Smooth muscle cell (in vitro differentiated cells): Measurements from ENCODE around the gene FBXL15. TPM values are rescaled to one million over a fixed set of nuclear protein-coding genes. Genes with fewer than 3 reads are reported as not detected.

Source experiments
- DNase-seq: peaks from one replicate; lab custom pipeline; 2025; ENCODE audit not compliant: unreplicated experiment; lab: John Stamatoyannopoulos, UW
- H2AFZ ChIP-seq: fragments of 200-600 bp; sonication (generic); 2 replicates; pipeline ENCODE4 v1.6.0; 2016; ENCODE audit warnings: antibody characterized with exemption, low read depth, mild to moderate bottlenecking
- H3F3A ChIP-seq: fragments of 200-600 bp; sonication (generic); 2 replicates; pipeline ENCODE4 v1.6.0; 2017; ENCODE audit warnings: antibody characterized with exemption, low read depth
- H3K27ac ChIP-seq: fragments of 200-600 bp; sonication (generic); 2 replicates; pipeline ENCODE4 v1.5.1; 2016; ENCODE audit warnings: low read depth, mild to moderate bottlenecking
- H3K27me3 ChIP-seq: fragments of 200-600 bp; sonication (generic); 2 replicates; pipeline ENCODE4 v1.6.1; 2016; ENCODE audit warnings: low read depth, mild to moderate bottlenecking
- H3K36me3 ChIP-seq: fragments of 200-600 bp; sonication (generic); 2 replicates; pipeline ENCODE4 v1.5.1; 2016; ENCODE audit warnings: low read depth
- H3K4me1 ChIP-seq: fragments of 200-600 bp; sonication (generic); 2 replicates; pipeline ENCODE4 v1.5.1; 2016; ENCODE audit warnings: low read depth
- H3K4me2 ChIP-seq: fragments of 200-600 bp; sonication (generic); 2 replicates; pipeline ENCODE4 v1.6.0; 2016; ENCODE audit warnings: mild to moderate bottlenecking
- H3K4me3 ChIP-seq: fragments of 200-600 bp; sonication (generic); 2 replicates; pipeline ENCODE4 v1.5.1; 2016; ENCODE audit warnings: mild to moderate bottlenecking
- H3K79me2 ChIP-seq: fragments of 200-600 bp; sonication (generic); 2 replicates; pipeline ENCODE4 v1.6.0; 2016; ENCODE audit warnings: low read depth, mild to moderate bottlenecking
- H3K9ac ChIP-seq: fragments of 200-600 bp; sonication (generic); 2 replicates; pipeline ENCODE4 v1.6.0; 2016; ENCODE audit warnings: low read depth
- H3K9me3 ChIP-seq: fragments of 200-600 bp; sonication (generic); replicated peaks from 2 replicates; pipeline ENCODE4 v1.5.1; 2016; ENCODE audit warnings: low read depth
- H4K20me1 ChIP-seq: fragments of 200-600 bp; sonication (generic); 2 replicates; pipeline ENCODE4 v1.6.0; 2016; ENCODE audit warnings: low read depth
- WGBS: methylation state at CpG from one replicate; pipeline ENCODE4 v1.1.7; 2016; ENCODE audit warnings: low lambda C conversion rate; 5-methylcytosine and 5-hydroxymethylcytosine counted together
- polyA plus RNA-seq: library from polyadenylated mRNA; unstranded; fragments of >200 nt; fragmentation: Nextera tagmentation; extraction: Ambion mirVana; gene quantifications from 2 replicates; pipeline ENCODE4 v1.2.1, GENCODE V29; 2016
- total RNA-seq: library from RNA; depleted of rRNA; stranded (reverse); fragments of >200 nt; gene quantifications from 2 replicates; pipeline ENCODE4 v1.2.3, GENCODE V29; 2014
- TF ChIP-seq, protein P1 (sequence below): fragments of 200-600 bp; sonication (generic); IDR thresholded peaks from 2 replicates; pipeline ENCODE4 v1.5.1; 2017; ENCODE audit warnings: borderline replicate concordance, mild to moderate bottlenecking, antibody characterized with exemption; ENCODE audit not compliant: insufficient read depth, poor library complexity, severe bottlenecking

The FBXL15 gene
- total and polyA plus RNA-seq, 2 experiments from 2014 or later, result 8.2 to 29.0 TPM

DNA sequence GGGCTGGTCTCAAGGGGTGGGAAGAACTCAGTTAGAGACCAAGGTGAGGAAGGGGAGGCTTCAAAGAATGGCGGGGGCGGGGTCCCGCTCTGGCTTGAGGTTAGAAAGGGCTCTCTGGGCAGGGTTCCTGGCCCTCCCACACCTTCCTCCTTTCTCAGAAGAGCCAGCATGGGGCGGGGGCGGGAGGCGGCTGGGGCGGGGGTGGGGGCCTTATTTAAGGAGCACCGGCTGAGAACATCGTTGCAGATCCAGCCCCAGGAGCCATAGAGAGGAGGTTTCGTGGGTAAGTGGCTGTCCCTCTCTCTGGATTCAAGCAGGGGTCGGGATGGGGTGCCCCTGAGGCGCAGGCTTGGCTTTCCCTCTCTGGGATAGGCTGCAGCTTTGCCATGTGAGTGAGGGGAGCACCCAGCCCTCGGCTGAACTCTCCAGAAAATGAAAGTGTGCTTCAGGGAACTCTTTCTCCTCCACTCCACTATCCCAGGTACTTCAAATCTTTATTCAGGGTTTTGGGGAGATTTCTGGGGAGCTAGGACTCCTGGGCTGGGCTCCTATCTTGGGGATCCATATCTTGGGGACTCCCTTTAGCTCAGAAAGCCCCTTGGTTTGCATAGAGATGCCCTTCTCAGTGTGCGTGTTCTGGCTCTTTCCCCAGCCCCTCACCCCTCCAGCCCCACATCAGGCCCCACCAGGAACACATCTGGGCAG is 15.0 kb downstream of the FBXL15 start:
- Histone ChIP-seq H3K27ac (peak overlapping the region; percentile 79), H3K4me1 (peaks cover 23% of the 10 kb centered on the region), H2AFZ (peak overlapping the region; percentile 78), H3K36me3 (no peaks in the 10 kb centered on the region), H3K9me3 (no peaks in the 10 kb centered on the region), H3K27me3 (no peaks in the 10 kb centered on the region), H3K9ac (peak overlapping the region; percentile 7), H4K20me1 (no peaks in the 10 kb centered on the region), H3K4me2 (peak overlapping the region; percentile 86), H3K4me3 (peak overlapping the region; percentile 45), H3K79me2 (peaks cover 11% of the 10 kb centered on the region), H3F3A (no peaks in the 10 kb centered on the region)
- no peak for DNase-seq
- TF ChIP-seq, protein P1, sequence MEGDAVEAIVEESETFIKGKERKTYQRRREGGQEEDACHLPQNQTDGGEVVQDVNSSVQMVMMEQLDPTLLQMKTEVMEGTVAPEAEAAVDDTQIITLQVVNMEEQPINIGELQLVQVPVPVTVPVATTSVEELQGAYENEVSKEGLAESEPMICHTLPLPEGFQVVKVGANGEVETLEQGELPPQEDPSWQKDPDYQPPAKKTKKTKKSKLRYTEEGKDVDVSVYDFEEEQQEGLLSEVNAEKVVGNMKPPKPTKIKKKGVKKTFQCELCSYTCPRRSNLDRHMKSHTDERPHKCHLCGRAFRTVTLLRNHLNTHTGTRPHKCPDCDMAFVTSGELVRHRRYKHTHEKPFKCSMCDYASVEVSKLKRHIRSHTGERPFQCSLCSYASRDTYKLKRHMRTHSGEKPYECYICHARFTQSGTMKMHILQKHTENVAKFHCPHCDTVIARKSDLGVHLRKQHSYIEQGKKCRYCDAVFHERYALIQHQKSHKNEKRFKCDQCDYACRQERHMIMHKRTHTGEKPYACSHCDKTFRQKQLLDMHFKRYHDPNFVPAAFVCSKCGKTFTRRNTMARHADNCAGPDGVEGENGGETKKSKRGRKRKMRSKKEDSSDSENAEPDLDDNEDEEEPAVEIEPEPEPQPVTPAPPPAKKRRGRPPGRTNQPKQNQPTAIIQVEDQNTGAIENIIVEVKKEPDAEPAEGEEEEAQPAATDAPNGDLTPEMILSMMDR, result no peak
- 38% methylated on average over 6 of the region's 14 CpGs for WGBS

DNA sequence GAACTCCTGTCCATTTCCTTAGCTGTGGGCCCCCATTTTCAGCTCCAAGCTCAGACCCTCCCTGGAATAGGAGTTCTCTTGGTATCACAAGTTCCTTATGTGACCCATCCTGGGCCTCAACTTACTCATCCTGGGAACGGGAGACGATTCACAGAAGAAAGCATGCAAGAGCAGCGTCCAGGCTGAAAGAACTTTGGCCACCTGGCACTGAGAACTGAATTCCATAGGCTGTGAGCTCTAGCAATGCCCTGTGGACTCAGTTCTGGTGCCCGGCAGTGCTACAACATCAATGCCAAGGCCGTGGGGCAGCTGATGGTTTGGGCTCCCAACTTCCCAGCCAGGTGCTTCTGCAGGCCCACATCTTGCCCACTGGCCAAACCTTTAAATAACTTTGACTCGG is 15.7 kb downstream of the FBXL15 start:
- H3K36me3 ChIP-seq, result no peaks in the 10 kb centered on the region
- H3K27ac ChIP-seq, result no peak overlapping the region
- TF ChIP-seq, protein P1, result no peak
- H2AFZ ChIP-seq, result no peak overlapping the region
- 83% methylated on average over 6 of the region's 6 CpGs for WGBS
- no peaks in the 10 kb centered on the region for H4K20me1 ChIP-seq
- H3K79me2 ChIP-seq, result peaks cover 9% of the 10 kb centered on the region
- H3F3A ChIP-seq, result no peaks in the 10 kb centered on the region
- no peaks in the 10 kb centered on the region for H3K27me3 ChIP-seq
- H3K4me3 ChIP-seq, result peak overlapping the region; percentile 45
- no peaks in the 10 kb centered on the region for H3K9me3 ChIP-seq
- H3K4me1 ChIP-seq, result peaks cover 23% of the 10 kb centered on the region
- H3K4me2 ChIP-seq, result peak overlapping the region; percentile 86
- no peak overlapping the region for H3K9ac ChIP-seq
- no peak for DNase-seq

DNA sequence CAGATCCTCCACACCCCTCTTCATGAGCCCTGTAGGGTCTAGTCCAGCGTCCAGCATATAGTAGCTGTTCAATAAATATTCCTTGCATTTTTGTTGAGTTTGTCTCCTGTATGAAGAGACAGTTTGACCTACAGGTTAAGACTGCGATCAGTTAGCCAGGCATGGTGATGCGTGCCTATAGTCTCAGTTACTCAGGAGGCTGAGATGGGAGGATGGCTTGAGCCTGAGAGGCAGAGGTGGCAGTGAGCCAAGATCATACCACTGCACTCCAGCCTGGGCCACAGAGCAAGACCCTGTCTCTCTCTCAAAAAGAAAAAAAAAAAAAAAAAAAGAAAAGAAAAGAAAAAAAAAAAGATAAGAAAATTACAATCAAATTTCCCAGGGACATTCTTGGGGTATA is 16.9 kb downstream of the FBXL15 start:
- TF ChIP-seq, protein P1, result no peak
- H3K27me3 ChIP-seq, result no peaks in the 10 kb centered on the region
- H3K79me2 ChIP-seq, result peaks cover 8% of the 10 kb centered on the region
- H3K27ac ChIP-seq, result no peak overlapping the region
- no peak overlapping the region for H3K9ac ChIP-seq
- H3K4me2 ChIP-seq, result peak overlapping the region; percentile 44
- no peaks in the 10 kb centered on the region for H3K36me3 ChIP-seq
- no peak for DNase-seq
- peaks cover 15% of the 10 kb centered on the region for H3K4me1 ChIP-seq
- no peak overlapping the region for H2AFZ ChIP-seq
- no peaks in the 10 kb centered on the region for H4K20me1 ChIP-seq
- WGBS, result 93% methylated on average over 3 of the region's 3 CpGs
- no peaks in the 10 kb centered on the region for H3F3A ChIP-seq
- H3K4me3 ChIP-seq, result no peak overlapping the region
- H3K9me3 ChIP-seq, result no peaks in the 10 kb centered on the region

DNA sequence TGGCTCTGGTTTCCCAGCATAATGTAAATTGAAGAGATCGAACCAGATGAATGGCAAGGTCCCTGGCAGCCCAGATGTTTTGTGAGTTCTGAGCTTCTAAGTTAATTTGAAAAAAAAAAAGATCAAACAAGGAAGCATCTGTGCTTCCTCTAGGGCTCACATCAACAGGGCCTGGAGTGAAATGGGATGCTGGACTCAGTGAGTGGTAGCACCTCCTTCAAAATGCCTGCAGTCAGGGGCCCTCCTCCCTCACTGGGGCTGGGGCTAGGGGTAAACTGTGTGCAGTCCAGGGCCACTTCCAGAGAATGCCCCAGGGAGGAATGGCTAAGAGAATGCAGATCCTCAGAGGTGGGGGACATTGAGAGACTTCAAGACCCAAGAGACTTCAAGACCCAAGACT is 17.7 kb downstream of the FBXL15 start:
- H3K27ac ChIP-seq, result no peak overlapping the region
- no peaks in the 10 kb centered on the region for H3F3A ChIP-seq
- no peaks in the 10 kb centered on the region for H4K20me1 ChIP-seq
- no peak overlapping the region for H2AFZ ChIP-seq
- H3K79me2 ChIP-seq, result peaks cover 8% of the 10 kb centered on the region
- H3K9ac ChIP-seq, result no peak overlapping the region
- no peak for DNase-seq
- no peaks in the 10 kb centered on the region for H3K27me3 ChIP-seq
- TF ChIP-seq, protein P1, result no peak
- H3K36me3 ChIP-seq, result no peaks in the 10 kb centered on the region
- peaks cover 15% of the 10 kb centered on the region for H3K4me1 ChIP-seq
- H3K4me2 ChIP-seq, result no peak overlapping the region
- 100% methylated on average over 1 of the region's 1 CpG for WGBS
- H3K4me3 ChIP-seq, result no peak overlapping the region
- no peaks in the 10 kb centered on the region for H3K9me3 ChIP-seq
